Keratinocyte (primary cell): ENCODE results near the gene SHROOM3. TPM values are rescaled to one million over a fixed set of nuclear protein-coding genes. Genes with fewer than 3 reads are reported as not detected.

Source experiments
- DNase-seq: peaks from one replicate; pipeline ENCODE4 v3.0.0-alpha.2; 2011; ENCODE audit warnings: low read depth, missing footprints, low spot score
- FAIRE-seq: peaks from 2 replicates; lab custom pipeline; 2011; peaks lifted over from hg19 to GRCh38; lab: Jason Lieb, UNC
- H2AFZ ChIP-seq: 2 replicates; pipeline ENCODE4 v1.6.0; 2012; ENCODE audit warnings: low read length, control low read depth, inconsistent platforms; ENCODE audit not compliant: control insufficient read depth
- H3K27ac ChIP-seq: 2 replicates; pipeline ENCODE4 v1.5.1; 2011; ENCODE audit warnings: low read length; ENCODE audit not compliant: control insufficient read depth, insufficient read depth
- H3K27me3 ChIP-seq: 3 replicates; pipeline ENCODE4 v1.6.0; 2011; ENCODE audit warnings: low read length; ENCODE audit not compliant: control insufficient read depth, insufficient read depth; ENCODE audit errors: extremely low read depth
- H3K36me3 ChIP-seq, 2 experiments: 2 replicates in 1 of 2; 3 replicates in 1 of 2; pipeline ENCODE4 v1.5.1; 2011; ENCODE audit warnings: low read length in 2 of 2, mild to moderate bottlenecking in 1 of 2; ENCODE audit not compliant: control insufficient read depth in 2 of 2, insufficient read depth in 2 of 2; ENCODE audit errors: extremely low read depth in 1 of 2
- H3K4me1 ChIP-seq: 3 replicates; pipeline ENCODE4 v1.5.1; 2011; ENCODE audit warnings: low read length; ENCODE audit not compliant: control insufficient read depth, insufficient read depth; ENCODE audit errors: extremely low read depth
- H3K4me2 ChIP-seq: 3 replicates; pipeline ENCODE4 v1.6.0; 2011; ENCODE audit warnings: low read depth, low read length; ENCODE audit not compliant: control insufficient read depth, insufficient read depth; ENCODE audit errors: extremely low read depth
- H3K4me3 ChIP-seq, 3 experiments: fragments of 200-600 bp in 1 of 3; sonication (generic) in 1 of 3; 2 replicates in 2 of 3; 3 replicates in 1 of 3; pipeline ENCODE4 v1.5.1; 2011 to 2016; ENCODE audit warnings: low read length in 3 of 3, mild to moderate bottlenecking in 3 of 3, control low read depth in 2 of 3, inconsistent platforms in 1 of 3, low read depth in 1 of 3, mixed read lengths in 1 of 3, mixed run types in 1 of 3, moderate library complexity in 1 of 3; ENCODE audit not compliant: control insufficient read depth in 2 of 3, insufficient read depth in 2 of 3; ENCODE audit errors: extremely low read depth in 1 of 3
- H3K79me2 ChIP-seq: 2 replicates; pipeline ENCODE4 v1.6.0; 2012; ENCODE audit warnings: low read length; ENCODE audit not compliant: control insufficient read depth, insufficient read depth
- H3K9ac ChIP-seq: 3 replicates; pipeline ENCODE4 v1.6.0; 2011; ENCODE audit warnings: low read length; ENCODE audit not compliant: control insufficient read depth, insufficient read depth; ENCODE audit errors: extremely low read depth
- H3K9me1 ChIP-seq: 3 replicates; pipeline ENCODE4 v1.6.0; 2011; ENCODE audit warnings: low read length; ENCODE audit not compliant: control insufficient read depth, insufficient read depth; ENCODE audit errors: extremely low read depth
- H3K9me3 ChIP-seq: 2 replicates; pipeline ENCODE4 v1.5.1; 2012; ENCODE audit warnings: low read depth, low read length; ENCODE audit not compliant: control insufficient read depth
- H4K20me1 ChIP-seq: 3 replicates; pipeline ENCODE4 v1.6.0; 2011; ENCODE audit warnings: low read length; ENCODE audit not compliant: control insufficient read depth, insufficient read depth; ENCODE audit errors: extremely low read depth
- CTCF ChIP-seq, 3 experiments: IDR thresholded peaks in 1 of 3; conservative IDR thresholded peaks in 1 of 3; optimal IDR thresholded peaks in 1 of 3; 2 replicates in 2 of 3; 3 replicates in 1 of 3; pipeline versions ENCODE3 to v1.5.1; 2011; ENCODE audit warnings: low read length in 3 of 3, mild to moderate bottlenecking in 3 of 3, moderate library complexity in 2 of 3, control low read depth in 1 of 3, inconsistent platforms in 1 of 3; ENCODE audit not compliant: insufficient read depth in 2 of 3; ENCODE audit errors: extremely low read depth in 1 of 3
- EZH2 ChIP-seq: IDR thresholded peaks from one replicate; pipeline ENCODE4 v1.6.1; 2012; ENCODE audit warnings: inconsistent platforms, mild to moderate bottlenecking, low read length, moderate library complexity
- dilution Hi-C: fragments of 300-500 bp; cut with MboI; formaldehyde crosslinking; loops from one replicate; pipeline ENCODE4 v1.7.0; 2020; ENCODE audit warnings: low sequenced_read_pairs; ENCODE audit not compliant: extremely low pct_ligation_motif_present
- polyA plus RNA-seq, 5 experiments: library from polyadenylated mRNA; depleted of rRNA in 3 of 5; stranded (reverse) in 3 of 5; stranded (forward) in 1 of 5; unstranded in 1 of 5; fragments of >200 nt; gene quantifications; 1 replicate in 1 of 5; 2 replicates in 3 of 5; 3 replicates in 1 of 5; pipeline versions ENCODE4 v1.2.1 to v1.2.3, GENCODE V29; 2011 to 2012; ENCODE audit warnings: missing spikeins in 2 of 5, low read depth in 1 of 5, low replicate concordance in 1 of 5

The SHROOM3 gene
- polyA plus RNA-seq, 1 donor (not counting 4 experiments of a cell fraction or from before 2014, with no cell fraction given) = 4.9 TPM

- H4K20me1 ChIP-seq = no peaks in the 10 kb centered on the region
- no peak overlapping the region for H3K4me2 ChIP-seq
- H3K36me3 ChIP-seq = no peaks in the 10 kb centered on the region
- no peaks in the 10 kb centered on the region for H3K9me3 ChIP-seq
- peak; percentile 36 for FAIRE-seq
- H3K4me3 ChIP-seq = no peak overlapping the region
- H3K79me2 ChIP-seq = no peaks in the 10 kb centered on the region
- no peak for DNase-seq
- peaks cover 11% of the 10 kb centered on the region for H3K4me1 ChIP-seq
- no peaks in the 10 kb centered on the region for H3K9me1 ChIP-seq
- H3K9ac ChIP-seq = no peak overlapping the region
- H3K27me3 ChIP-seq = no peaks in the 10 kb centered on the region
- dilution Hi-C loops = no loop called here
- H2AFZ ChIP-seq = no peak overlapping the region
- TF ChIP-seq EZH2 (no peak), CTCF (optimal IDR thresholded peaks at IDR 0.05 in 1 of 3, IDR thresholded peaks at IDR 0.05 in 1 of 3, conservative IDR thresholded peaks at IDR 0.05 in 1 of 3; ENCODE audit: extremely low read depth in 1 of 3, insufficient read depth in 2 of 3, low read length in 3 of 3) (no peak)
- no peak overlapping the region for H3K27ac ChIP-seq
Measured at GRCh38 chr4:76543378-76543777, 108.3 kb downstream of the SHROOM3 start.

DNA sequence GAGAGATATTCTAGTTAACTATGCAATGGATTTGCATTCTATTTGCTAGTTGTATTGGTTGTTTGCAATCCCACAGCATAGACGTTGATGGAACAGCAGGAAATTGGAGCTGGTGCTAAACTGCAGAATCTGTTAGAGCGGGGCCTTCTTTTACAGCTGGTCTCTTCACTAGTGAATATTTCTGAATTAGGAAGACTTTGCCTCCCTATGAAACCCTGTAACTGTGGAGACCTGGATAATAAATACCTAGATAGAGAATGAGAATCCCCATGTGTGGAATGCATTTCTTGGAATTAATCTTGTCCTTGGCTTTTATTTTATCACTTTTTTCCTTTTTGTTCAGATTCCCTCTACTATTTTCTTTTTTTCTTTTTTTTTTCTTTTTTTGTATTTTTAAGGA is 109.7 kb downstream of the SHROOM3 start:
- DNase-seq = no peak
- no peaks in the 10 kb centered on the region for H3K27me3 ChIP-seq
- no peaks in the 10 kb centered on the region for H3K36me3 ChIP-seq
- H3K4me2 ChIP-seq = no peak overlapping the region
- H3K9ac ChIP-seq = no peak overlapping the region
- peaks cover 11% of the 10 kb centered on the region for H3K4me1 ChIP-seq
- no peak overlapping the region for H3K27ac ChIP-seq
- H3K4me3 ChIP-seq = no peak overlapping the region
- no peaks in the 10 kb centered on the region for H3K9me1 ChIP-seq
- no peaks in the 10 kb centered on the region for H3K9me3 ChIP-seq
- no peak for TF ChIP-seq EZH2
- TF ChIP-seq CTCF (optimal IDR thresholded peaks at IDR 0.05 in 1 of 3, IDR thresholded peaks at IDR 0.05 in 1 of 3, conservative IDR thresholded peaks at IDR 0.05 in 1 of 3; ENCODE audit: extremely low read depth in 1 of 3, insufficient read depth in 2 of 3, low read length in 3 of 3) = no peak
- no peaks in the 10 kb centered on the region for H4K20me1 ChIP-seq
- H2AFZ ChIP-seq = no peak overlapping the region
- dilution Hi-C loops = no loop called here
- no peak for FAIRE-seq
- no peaks in the 10 kb centered on the region for H3K79me2 ChIP-seq
